ENCODE results near the gene MRPL21. TPM values are rescaled to one million over a fixed set of nuclear protein-coding genes. Genes with fewer than 3 reads are reported as not detected.

Gene MRPL21
- total RNA-seq, 4 donors from 2014 or later: 27.4 to 49.5 (median 38.1) TPM

GRCh38 chr11:68904248-68904847 is 716 bp upstream of the MRPL21 start:
- peak overlapping the region; percentile 72 to 82 (median 78) for H3K27ac ChIP-seq
- peaks cover 0 to 38% (median 0%) of the 10 kb centered on the region in 3 donors for H3K36me3 ChIP-seq
- H3K9me3 ChIP-seq: no peaks in the 10 kb centered on the region
- peak overlapping the region; percentile 77 to 92 (median 82) for H3K4me3 ChIP-seq
- peaks cover 0 to 24% (median 8%) of the 10 kb centered on the region in 4 donors for H3K4me1 ChIP-seq
- DNase-seq: peak in 2 of 3 donors; percentile 53 to 67
- TF ChIP-seq CTCF (IDR thresholded peaks at IDR 0.05) (no peak), POLR2A (IDR thresholded peaks at IDR 0.05) (no peak)
- no peaks in the 10 kb centered on the region for H3K27me3 ChIP-seq

- peaks cover 0 to 24% (median 8%) of the 10 kb centered on the region in 4 donors for H3K4me1 ChIP-seq
- no peak for TF ChIP-seq CTCF (IDR thresholded peaks at IDR 0.05)
- TF ChIP-seq POLR2A (IDR thresholded peaks at IDR 0.05): no peak
- no peaks in the 10 kb centered on the region for H3K27me3 ChIP-seq
- H3K9me3 ChIP-seq: no peaks in the 10 kb centered on the region
- no peak for DNase-seq
- H3K4me3 ChIP-seq: no peak overlapping the region
- H3K36me3 ChIP-seq: peaks cover 0 to 46% (median 0%) of the 10 kb centered on the region in 3 donors
- H3K27ac ChIP-seq: no peak overlapping the region
These were observed 2.7 kb downstream of the MRPL21 start for GRCh38 chr11:68900835-68901381.

- Histone ChIP-seq H3K9me3 (no peaks in the 10 kb centered on the region), H3K27me3 (no peaks in the 10 kb centered on the region), H3K4me1 (peaks cover 0 to 2% (median 0%) of the 10 kb centered on the region in 4 donors), H3K27ac (no peak overlapping the region), H3K4me3 (no peak overlapping the region), H3K36me3 (peaks cover 0 to 81% (median 0%) of the 10 kb centered on the region in 3 donors)
- TF ChIP-seq POLR2A (IDR thresholded peaks at IDR 0.05) (no peak), CTCF (IDR thresholded peaks at IDR 0.05) (no peak)
- no peak for DNase-seq
These were observed 6.2 kb downstream of the MRPL21 start for GRCh38 chr11:68897441-68897840.

GRCh38 chr11:68896171-68896959 is 7.3 kb downstream of the MRPL21 start:
- peaks cover 0 to 4% (median 0%) of the 10 kb centered on the region in 4 donors for H3K4me1 ChIP-seq
- TF ChIP-seq CTCF (IDR thresholded peaks at IDR 0.05): no peak
- no peak for TF ChIP-seq POLR2A (IDR thresholded peaks at IDR 0.05)
- H3K27ac ChIP-seq: no peak overlapping the region
- H3K9me3 ChIP-seq: no peaks in the 10 kb centered on the region
- no peaks in the 10 kb centered on the region for H3K27me3 ChIP-seq
- no peak for DNase-seq
- no peak overlapping the region for H3K4me3 ChIP-seq
- H3K36me3 ChIP-seq: peaks cover 0 to 88% (median 0%) of the 10 kb centered on the region in 3 donors

- Histone ChIP-seq H3K4me3 (no peak overlapping the region), H3K27ac (no peak overlapping the region), H3K27me3 (no peaks in the 10 kb centered on the region), H3K9me3 (no peaks in the 10 kb centered on the region), H3K4me1 (peaks cover 0 to 8% (median 0%) of the 10 kb centered on the region in 4 donors), H3K36me3 (peaks cover 0 to 84% (median 0%) of the 10 kb centered on the region in 3 donors)
- TF ChIP-seq POLR2A (IDR thresholded peaks at IDR 0.05) (no peak), CTCF (IDR thresholded peaks at IDR 0.05) (no peak)
- DNase-seq: no peak
These were observed 10.3 kb downstream of the MRPL21 start for GRCh38 chr11:68893282-68893681.

Measured in Peyer's patch (tissue), 4 donors.